Activated CD8-positive, alpha-beta T cell treated with anti-CD3 and anti-CD28 coated beads for 36 hours (primary cell): ENCODE measurements around the gene GNAT1. TPM values are rescaled to one million over a fixed set of nuclear protein-coding genes. Genes with fewer than 3 reads are reported as not detected.
A peak's percentile ranks its signal among the peaks of the same experiment; 100 is the strongest.

ENCODE experiments used
- ATAC-seq: fragments of 200-7000 bp; cut with Tn5 transposase; one replicate; pipeline ENCODE4 v1.10.0; 2021; ENCODE audit warnings: mild to moderate bottlenecking, moderate library complexity
- CTCF ChIA-PET: fragments of 350-600 bp; sonication (Branson Sonifier 250); formaldehyde crosslinking; loops from one replicate; lab custom pipeline; 2021; ENCODE audit warnings: antibody characterized with exemption; lab: Charles Lee
- POLR2A ChIA-PET: fragments of 350-600 bp; sonication (Branson Sonifier 250); formaldehyde crosslinking; loops from one replicate; lab custom pipeline; 2021; ENCODE audit warnings: antibody characterized with exemption; lab: Charles Lee
- DNase-seq: peaks from one replicate; pipeline ENCODE4 v3.0.0-alpha.2; 2020
- H3K27ac Mint-ChIP-seq: one replicate; pipeline ENCODE4 v1.8.0; 2021; ENCODE audit warnings: mild to moderate bottlenecking, mixed read lengths
- H3K27me3 Mint-ChIP-seq: one replicate; pipeline ENCODE4 v1.8.0; 2021; ENCODE audit warnings: mixed read lengths
- H3K36me3 Mint-ChIP-seq: one replicate; pipeline ENCODE4 v1.8.0; 2021; ENCODE audit warnings: low read depth, mixed read lengths
- H3K4me1 Mint-ChIP-seq: one replicate; pipeline ENCODE4 v1.8.0; 2021; ENCODE audit warnings: low read depth, mixed read lengths
- H3K4me3 Mint-ChIP-seq: one replicate; pipeline ENCODE4 v1.8.0; 2021; ENCODE audit warnings: mild to moderate bottlenecking, moderate library complexity, mixed read lengths
- H3K9me3 Mint-ChIP-seq: one replicate; pipeline ENCODE4 v1.8.0; 2021; ENCODE audit warnings: mixed read lengths
- CTCF ChIP-seq: fragments of 200-600 bp; IDR thresholded peaks from one replicate; pipeline ENCODE4 v1.8.0; 2022; ENCODE audit warnings: antibody characterized with exemption, mild to moderate bottlenecking
- intact Hi-C: fragments of 100-400 bp; cut with micrococcal nuclease; formaldehyde crosslinking; loops from one replicate; pipeline ENCODE4 v1.10.0; 2022
- microRNA-seq: library from miRNA; unstranded; fragments of <30 nt; microRNA quantifications from one replicate; pipeline ENCODE4 v1.2.0, GENCODE V29; 2022; ENCODE audit warnings: borderline microRNAs expressed, borderline replicate concordance
- total RNA-seq, 2 experiments: library from RNA; stranded (reverse); gene quantifications; one replicate each; pipeline ENCODE4 v1.2.3, GENCODE V29; 2021

Gene GNAT1
- total RNA-seq, 2 experiments from 2014 or later = 0.11 to 0.23 TPM

GRCh38 chr3:50245251-50245745 lies 53.9 kb downstream of the GNAT1 start:
- peaks cover 19% of the 10 kb centered on the region for H3K36me3 Mint-ChIP-seq
- TF ChIP-seq CTCF = no peak
- POLR2A ChIA-PET = interaction anchor here (0.6 to 2.4 kb wide), 2 partner anchors 17 to 71 kb away, joined by 3 to 11 read pairs; no protein-coding TSS in a partner anchor
- intact Hi-C loops = no loop called here
- H3K27me3 Mint-ChIP-seq = no peaks in the 10 kb centered on the region
- ATAC-seq (no peak), DNase-seq (no peak)
- H3K9me3 Mint-ChIP-seq = no peaks in the 10 kb centered on the region
- CTCF ChIA-PET = interaction anchor here (1.2 to 8.0 kb wide), 2 partner anchors 14 to 15 kb away, joined by 3 to 239 read pairs; partner anchors contain the start of gene GNAI2
- peaks cover 73% of the 10 kb centered on the region for H3K4me1 Mint-ChIP-seq
- peak overlapping the region; percentile 95 for H3K27ac Mint-ChIP-seq
- peak overlapping the region; percentile 70 for H3K4me3 Mint-ChIP-seq

- peak; percentile 98 for TF ChIP-seq CTCF
- Mint-ChIP-seq H3K27ac (peak overlapping the region; percentile 95), H3K4me1 (peaks cover 74% of the 10 kb centered on the region), H3K9me3 (no peaks in the 10 kb centered on the region), H3K27me3 (no peaks in the 10 kb centered on the region), H3K36me3 (peaks cover 20% of the 10 kb centered on the region), H3K4me3 (peak overlapping the region; percentile 70)
- ChIA-PET POLR2A (interaction anchor here (0.6 to 3.1 kb wide), 10 partner anchors 9 to 90 kb away, joined by 3 to 29 read pairs (median 6); partner anchors contain the start of gene GNAI2), CTCF (interaction anchor here (0.7 to 8.0 kb wide), 31 partner anchors 12 to 123 kb away, joined by 3 to 239 read pairs (median 6); partner anchors contain the start of genes CYB561D2, GNAI2, HYAL3 and IFRD2)
- ATAC-seq (peak; percentile 73), DNase-seq (peak; percentile 99)
- intact Hi-C loops = loop anchor here (2.0 kb wide), 1 partner anchor 19 kb away; no protein-coding TSS in a partner anchor
Measured at GRCh38 chr3:50245831-50246516, 54.6 kb downstream of the GNAT1 start.

- Mint-ChIP-seq H3K4me3 (peak overlapping the region; percentile 70), H3K27ac (peak overlapping the region; percentile 95), H3K9me3 (no peaks in the 10 kb centered on the region), H3K4me1 (peaks cover 74% of the 10 kb centered on the region), H3K27me3 (no peaks in the 10 kb centered on the region), H3K36me3 (peaks cover 22% of the 10 kb centered on the region)
- intact Hi-C loops = loop anchor here (2.0 kb wide), 1 partner anchor 20 kb away; no protein-coding TSS in a partner anchor
- ChIA-PET POLR2A (interaction anchor here (0.7 to 3.1 kb wide), 13 partner anchors 10 to 124 kb away, joined by 3 to 29 read pairs (median 4); partner anchors contain the start of gene GNAI2), CTCF (interaction anchor here (0.6 to 8.0 kb wide), 37 partner anchors 11 to 152 kb away, joined by 3 to 239 read pairs (median 5); partner anchors contain the start of genes CYB561D2, GNAI2, HYAL3 and IFRD2)
- peak; percentile 84 for ATAC-seq
- peak; percentile 97 for DNase-seq
- peak; percentile 37 for TF ChIP-seq CTCF
Measured at GRCh38 chr3:50246517-50246954, 55.1 kb downstream of the GNAT1 start.

Small RNAs within 50 kb of the gene (microRNA-seq; reads per million reads assigned to microRNA genes)
- gene MIR566 (not detected), gene MIR5787 (not detected)

Other genes with a start within 250 kb of the GNAT1 start
- 100 to 1,000 TPM; 103 to 106 TPM for gene RBM5, start 102.7 kb upstream of the GNAT1 start, total RNA-seq
- under 1 TPM; 0.34 to 0.43 TPM for gene SEMA3F, start 36.3 kb upstream of the GNAT1 start, total RNA-seq
- gene SLC38A3, start 13.7 kb downstream of the GNAT1 start, total RNA-seq = under 1 TPM in 1 of 2 experiments, not detected in 1; 0.22 TPM
- 100 to 1,000 TPM; 238 to 242 TPM for gene GNAI2, start 44.6 kb downstream of the GNAT1 start, total RNA-seq
- 1 to 10 TPM; 1.6 to 2.3 TPM for gene SEMA3B, start 77.5 kb downstream of the GNAT1 start, total RNA-seq
- gene LSMEM2, start 87.5 kb downstream of the GNAT1 start, total RNA-seq = not detected
- 100 to 1,000 TPM; 132 to 133 TPM for gene IFRD2, start 100.8 kb downstream of the GNAT1 start, total RNA-seq
- 1 to 10 TPM; 3.3 to 4.1 TPM for gene HYAL3, start 107.8 kb downstream of the GNAT1 start, total RNA-seq
- gene NAA80, start 107.8 kb downstream of the GNAT1 start, total RNA-seq = 10 to 100 TPM; 23.2 to 23.4 TPM
- not detected for gene HYAL1, start 112.0 kb downstream of the GNAT1 start, total RNA-seq
- 1 to 10 TPM; 3.9 to 4.1 TPM for gene HYAL2, start 131.1 kb downstream of the GNAT1 start, total RNA-seq
- 10 to 100 TPM; 16.7 to 19.5 TPM for gene TUSC2, start 136.6 kb downstream of the GNAT1 start, total RNA-seq
- 10 to 100 TPM; 75.8 to 76.5 TPM for gene RASSF1, start 149.2 kb downstream of the GNAT1 start, total RNA-seq
- gene ZMYND10, start 154.1 kb downstream of the GNAT1 start, total RNA-seq = 1 to 10 TPM; 1.5 to 2.6 TPM
- gene NPRL2, start 159.2 kb downstream of the GNAT1 start, total RNA-seq = 10 to 100 TPM; 41.3 to 44.7 TPM
- gene CYB561D2, start 159.3 kb downstream of the GNAT1 start, total RNA-seq = 10 to 100 TPM; 17.1 to 18.2 TPM
- 10 to 100 TPM; 15.2 to 16.8 TPM for gene TMEM115, start 167.9 kb downstream of the GNAT1 start, total RNA-seq